Activated CD4-positive, alpha-beta T cell treated with anti-CD3 and anti-CD28 coated beads, Interleukin-2, Interleukin-4, amounts not matched to agents 100 ng/mL and 50 ng/mL, durations not matched to agents 16 hours and 8 hours (primary cell): ENCODE results near the gene PIP5K1C.

Experiments used
- DNase-seq: peaks from one replicate; pipeline ENCODE4 v3.0.0-alpha.2; 2020; ENCODE audit warnings: low spot score

Gene PIP5K1C

DNA sequence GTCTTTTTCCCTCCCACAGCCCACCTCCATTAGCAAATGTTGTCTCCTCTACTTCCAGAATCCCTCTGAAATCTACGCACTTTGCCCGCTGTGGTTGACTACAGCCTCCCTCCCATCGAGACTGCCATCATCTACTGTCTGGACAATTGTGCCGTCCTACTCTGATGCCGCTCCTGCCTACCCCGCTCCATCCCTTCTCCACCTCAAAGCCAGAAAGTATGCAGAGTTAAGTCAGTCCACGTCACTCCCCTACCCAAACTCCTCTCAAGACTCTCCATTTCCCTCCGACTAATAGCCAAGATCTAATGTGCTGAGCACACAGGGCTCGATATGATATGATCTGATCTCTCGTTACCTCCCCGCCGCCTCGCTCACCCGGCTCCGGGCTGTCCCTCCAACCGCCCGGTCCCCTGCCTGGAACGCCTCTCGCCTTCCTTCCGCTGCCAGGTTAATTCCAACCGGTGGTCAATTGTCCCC, 74.2 kb downstream of the PIP5K1C start:
- DNase-seq, result no peak

DNA sequence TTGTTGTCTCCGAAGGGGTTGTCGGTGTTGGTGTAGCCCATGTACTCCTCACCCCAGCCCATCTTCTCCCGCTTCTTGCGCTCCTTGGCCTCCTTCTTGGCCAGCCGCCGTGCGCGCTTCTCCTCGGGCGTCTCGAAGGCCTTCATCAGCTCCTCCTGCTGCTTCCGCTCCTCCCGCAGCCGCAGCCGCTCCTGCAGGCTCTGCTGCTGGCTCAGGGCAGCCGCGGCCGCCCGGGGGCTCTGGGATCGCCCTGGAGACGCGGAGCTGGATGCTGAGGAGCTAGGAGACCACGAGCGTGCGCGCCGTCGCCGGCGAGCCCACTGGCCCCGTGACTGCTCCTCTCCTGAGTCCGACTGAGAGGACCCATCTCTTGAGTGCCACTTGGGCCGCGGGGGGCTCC, 76.6 kb downstream of the PIP5K1C start:
- no peak for DNase-seq

DNA sequence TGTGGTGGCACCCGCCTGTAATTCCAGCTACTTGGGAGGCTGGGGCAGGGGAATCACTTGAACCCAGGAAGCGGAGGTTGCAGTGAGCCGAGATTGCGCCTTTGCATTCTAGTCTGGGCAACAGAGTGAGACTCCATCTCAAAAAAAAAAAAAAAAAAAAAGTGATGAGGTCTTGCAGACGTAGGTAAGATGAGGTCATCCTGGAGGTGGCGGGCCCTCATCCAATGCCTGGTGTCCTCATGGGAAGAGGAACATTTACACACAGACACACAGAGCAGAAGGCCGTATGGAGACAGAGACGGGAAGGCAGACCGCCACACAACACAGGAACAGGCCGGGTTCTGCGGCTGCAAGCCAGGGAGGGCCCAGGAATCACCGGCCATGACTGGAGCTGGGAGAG, 78.0 kb downstream of the PIP5K1C start:
- no peak for DNase-seq

DNA sequence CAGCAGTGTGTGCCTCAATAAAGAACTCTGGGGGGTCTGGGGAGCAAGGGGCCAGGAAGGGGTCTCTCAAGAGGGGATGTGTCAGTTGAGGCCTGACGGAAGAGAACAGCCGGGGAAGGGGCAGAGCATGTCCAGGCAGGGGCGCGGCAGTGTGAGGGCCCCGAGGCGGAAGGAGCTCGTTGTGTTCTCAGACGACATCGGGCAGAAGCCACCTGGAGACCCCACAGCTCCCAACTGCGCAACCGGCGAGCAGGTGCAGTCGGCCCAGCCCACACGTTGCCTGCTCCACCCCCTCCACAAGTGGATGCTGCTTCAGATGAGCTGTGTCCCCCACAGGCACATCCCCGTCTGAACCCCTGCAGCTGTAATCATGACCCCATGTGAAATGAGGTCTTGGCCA, 78.6 kb downstream of the PIP5K1C start:
- DNase-seq, result no peak

DNA sequence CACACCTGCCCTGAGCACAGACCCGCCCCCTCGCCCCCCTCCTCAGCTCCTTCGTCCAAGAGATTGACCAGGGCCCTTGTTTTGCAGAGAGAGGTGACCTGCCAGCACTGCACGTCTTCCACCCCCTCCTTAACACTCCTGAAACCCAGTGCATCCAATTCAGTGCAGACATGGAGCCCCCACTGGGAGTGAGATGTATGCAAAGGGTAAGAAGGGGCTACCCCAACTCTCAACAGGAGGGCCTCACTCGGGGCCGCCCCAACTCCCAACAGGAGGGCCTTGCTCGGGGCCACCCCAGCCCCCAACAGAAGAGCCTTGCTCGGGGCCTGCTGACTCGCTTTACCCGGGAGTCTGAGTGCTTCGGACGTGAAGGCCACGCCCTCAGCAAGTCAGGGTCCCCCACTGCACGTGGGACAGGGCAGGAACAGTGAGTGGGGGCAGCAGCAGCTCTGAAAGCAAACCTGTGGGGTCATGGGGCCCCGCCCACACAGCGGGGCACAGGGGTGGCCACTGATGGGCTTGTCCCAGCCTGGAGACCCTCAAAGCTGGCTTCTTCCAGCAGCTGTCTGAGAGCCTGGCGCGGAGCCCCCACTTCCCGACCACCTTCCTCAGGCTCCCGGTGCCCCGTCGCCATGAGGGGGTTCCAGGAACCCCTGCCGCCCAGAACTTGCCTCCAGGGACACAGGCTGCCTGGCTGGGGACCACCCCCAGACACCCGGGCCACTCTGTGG, 79.3 kb downstream of the PIP5K1C start:
- DNase-seq, result no peak

DNA sequence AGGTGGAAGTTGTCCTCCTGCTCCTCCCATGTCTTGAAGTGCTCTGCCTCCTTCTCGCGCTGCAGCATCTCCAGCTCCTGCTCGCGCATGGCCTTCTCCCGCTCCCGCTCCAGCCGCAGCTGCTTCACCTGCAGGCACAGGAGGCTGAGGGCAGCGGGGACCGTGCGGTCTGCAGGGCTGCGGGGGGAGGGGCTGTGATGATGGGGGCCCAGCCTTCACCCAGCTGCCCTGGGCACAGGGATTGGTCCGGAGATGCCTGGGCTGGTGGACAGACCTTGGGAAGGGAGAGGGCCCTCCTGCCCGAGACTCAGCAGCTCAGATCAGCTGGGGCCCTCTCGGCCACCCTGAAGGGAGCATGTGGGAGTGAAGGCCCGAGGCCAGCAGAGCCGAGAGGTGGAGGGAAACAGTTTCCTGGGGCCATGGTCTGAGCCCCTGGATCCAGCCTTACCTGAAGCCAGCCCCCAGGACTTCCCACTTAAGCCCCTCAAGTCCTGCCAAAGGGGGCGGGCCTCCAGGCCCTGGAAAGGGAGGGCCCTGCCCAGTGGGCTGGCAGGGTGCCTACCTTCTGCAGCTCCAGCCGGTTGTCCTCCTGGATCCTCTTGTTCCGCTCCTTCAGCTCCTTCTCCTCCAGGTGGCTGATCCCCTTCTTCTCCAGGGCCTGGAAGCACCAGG, 80.0 kb downstream of the PIP5K1C start:
- no peak for DNase-seq

DNA sequence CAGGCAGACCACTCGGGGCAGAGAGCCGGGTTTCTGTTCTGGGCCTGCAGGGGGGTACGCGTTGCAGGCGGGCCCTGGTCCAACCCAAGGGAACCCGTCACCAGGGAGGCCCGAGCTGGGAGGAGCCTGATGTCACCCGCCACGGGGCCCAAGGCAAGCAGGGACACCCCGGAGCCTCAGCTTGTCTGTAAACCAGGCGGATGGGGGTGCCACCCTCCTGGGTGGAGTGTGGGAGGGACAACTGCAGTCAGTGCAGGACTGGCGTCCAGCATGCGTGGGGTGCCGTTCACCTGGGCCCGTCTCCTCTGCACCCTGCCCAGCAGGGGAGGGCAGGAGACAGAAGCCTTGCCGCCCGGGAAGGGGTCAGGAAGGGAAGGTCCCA, 80.6 kb downstream of the PIP5K1C start:
- no peak for DNase-seq

DNA sequence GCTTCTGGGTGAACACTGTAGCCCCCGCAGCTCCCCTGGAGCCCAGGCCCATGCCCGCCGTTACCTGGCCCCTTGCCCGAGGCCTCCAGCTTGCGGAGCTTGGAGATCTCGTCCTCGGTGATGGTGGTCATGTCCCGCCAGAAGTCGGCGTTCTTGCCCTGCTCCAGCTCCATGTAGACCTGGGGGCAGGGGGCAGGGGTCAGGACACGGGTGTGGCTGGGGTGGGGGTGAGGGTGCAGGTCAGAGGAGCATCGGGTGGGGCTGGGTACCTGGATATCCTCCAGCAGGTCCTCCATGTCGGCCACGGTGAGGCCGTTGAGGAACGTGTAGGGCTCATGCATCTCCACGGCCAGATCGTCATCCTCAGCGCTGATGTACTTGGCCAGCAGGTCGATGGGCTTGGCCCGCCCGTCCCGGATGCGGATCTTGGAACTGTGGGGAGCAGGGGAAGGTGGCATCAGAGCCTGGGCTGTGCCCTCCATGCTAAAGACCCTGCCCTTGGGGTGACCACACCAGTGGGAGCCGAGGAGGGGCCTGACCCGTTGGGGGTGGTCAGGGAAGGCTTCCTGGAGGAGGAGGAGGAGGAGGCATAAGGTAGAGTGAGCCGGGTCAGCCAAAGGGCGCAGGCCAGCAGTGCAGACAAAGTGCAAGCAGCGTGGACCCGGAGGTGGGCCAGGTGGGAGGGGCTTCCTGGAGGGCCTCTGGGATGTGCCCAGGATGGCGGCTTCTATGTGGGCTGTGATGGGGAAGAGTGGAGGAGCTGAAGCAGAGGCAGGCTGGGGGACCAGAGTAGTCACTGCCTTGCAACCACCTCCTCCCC, 81.2 kb downstream of the PIP5K1C start:
- DNase-seq, result no peak

DNA sequence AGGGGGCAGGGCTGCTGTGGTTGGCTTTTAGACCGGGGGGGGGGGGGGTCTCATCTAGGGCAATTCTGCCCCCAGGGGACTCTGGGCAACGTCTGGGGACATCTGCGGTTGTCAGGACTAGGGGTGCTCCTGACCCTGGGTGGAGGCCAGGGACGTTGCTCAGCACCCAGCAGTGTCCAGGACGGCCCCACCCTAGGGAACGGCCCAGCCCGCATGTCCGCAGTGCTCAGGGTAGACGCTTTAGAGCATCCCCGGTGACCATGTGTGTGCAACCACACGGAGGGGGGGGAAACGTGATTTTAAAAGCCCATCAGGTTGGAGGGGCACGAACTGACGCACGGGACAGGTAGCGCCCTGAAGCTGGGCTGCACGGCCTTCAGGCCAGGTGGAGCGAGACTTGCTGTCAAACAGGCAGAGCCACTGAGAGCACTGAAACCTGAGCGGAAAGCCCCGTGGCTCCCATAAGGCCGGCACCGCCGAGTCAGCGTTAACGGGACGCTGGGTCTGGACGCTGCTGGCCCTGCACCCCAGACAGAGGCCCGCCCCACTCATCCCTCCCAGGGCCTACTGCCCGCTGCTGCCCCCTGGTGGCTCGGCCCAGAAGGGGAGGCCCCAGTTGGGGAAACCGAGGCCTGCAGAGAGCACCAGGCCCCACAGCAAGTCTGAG, 82.0 kb downstream of the PIP5K1C start:
- DNase-seq, result no peak

DNA sequence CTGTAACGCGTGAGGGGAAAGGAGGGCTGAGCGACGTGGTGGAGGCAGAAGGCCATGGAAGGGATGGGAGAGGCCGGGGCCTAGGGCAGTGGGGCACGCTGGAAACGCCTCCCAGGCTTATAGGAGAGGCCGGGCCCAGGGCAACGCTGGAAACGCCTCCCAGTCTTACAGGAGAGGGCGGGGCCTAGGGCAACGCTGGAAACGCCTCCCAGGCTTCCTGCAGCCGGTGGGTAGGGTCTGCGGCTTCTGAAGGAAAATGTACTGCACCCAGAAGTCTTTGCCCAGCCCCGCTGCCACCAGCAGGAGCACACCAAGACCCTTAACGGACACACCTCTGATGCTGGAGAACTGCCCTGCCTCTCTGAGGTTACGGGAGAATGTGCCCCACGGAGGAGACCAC, 82.8 kb downstream of the PIP5K1C start:
- no peak for DNase-seq

DNA sequence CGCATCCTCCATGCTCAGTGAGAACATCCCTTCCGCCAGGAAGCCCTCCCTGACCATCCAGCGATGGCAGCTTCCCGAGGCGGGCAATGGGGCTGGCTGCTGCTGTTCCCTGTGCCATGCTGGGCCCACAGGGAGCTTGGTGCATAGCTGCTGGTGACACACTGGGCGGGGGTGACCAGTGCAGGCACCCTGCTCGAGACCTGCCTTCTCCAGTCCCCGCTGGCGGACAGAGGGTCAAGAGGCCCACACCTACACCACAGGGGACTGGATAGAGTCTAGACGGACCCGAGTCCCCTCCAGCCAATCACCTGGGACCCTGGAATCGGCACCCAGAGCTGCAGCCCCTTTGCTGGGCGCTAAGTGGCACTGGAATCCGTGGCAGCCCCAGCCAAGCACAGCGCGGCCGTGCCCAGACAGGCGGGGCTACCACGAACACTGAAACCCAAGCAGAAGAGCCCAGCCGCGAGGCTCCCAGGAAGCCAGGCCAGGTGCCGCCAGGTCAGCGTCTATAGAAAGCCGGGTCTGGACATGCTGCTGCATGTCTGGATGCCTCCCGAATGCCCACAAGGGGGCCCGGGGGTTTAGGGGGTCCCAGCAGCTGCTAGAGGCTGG, 84.6 kb downstream of the PIP5K1C start:
- DNase-seq, result no peak

DNA sequence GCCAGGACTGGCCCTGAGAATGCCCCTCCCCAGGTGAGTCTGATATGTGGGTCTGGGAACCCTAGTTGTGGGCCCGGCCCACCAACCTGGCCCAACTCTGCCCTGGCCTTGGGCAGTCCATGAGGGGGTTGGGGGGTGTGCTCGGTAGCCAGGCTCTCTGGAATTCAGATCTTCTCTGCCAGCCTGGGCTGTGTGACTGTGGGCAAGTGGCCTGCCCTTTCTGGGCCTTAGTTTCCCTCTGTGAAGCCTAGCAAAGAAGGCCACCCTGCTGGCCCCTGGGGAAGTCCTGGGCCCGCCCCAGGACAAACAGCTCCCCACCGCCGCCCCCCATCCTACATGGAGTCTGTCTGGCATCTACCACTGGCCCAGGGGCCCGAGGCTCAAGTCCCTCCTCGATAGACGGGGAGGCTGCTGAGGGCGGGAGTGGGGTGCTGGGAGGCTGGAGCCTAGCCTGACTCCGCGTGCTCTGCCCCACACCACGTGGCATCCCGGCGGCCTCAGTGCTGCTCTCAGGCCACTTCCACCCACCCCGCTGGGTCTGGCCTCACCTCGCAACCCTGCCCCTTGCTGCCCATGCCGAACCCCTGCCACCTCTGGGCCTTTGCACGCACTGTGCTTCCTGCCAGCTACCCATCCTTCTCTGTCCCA, 85.3 kb downstream of the PIP5K1C start:
- DNase-seq, result no peak

DNA sequence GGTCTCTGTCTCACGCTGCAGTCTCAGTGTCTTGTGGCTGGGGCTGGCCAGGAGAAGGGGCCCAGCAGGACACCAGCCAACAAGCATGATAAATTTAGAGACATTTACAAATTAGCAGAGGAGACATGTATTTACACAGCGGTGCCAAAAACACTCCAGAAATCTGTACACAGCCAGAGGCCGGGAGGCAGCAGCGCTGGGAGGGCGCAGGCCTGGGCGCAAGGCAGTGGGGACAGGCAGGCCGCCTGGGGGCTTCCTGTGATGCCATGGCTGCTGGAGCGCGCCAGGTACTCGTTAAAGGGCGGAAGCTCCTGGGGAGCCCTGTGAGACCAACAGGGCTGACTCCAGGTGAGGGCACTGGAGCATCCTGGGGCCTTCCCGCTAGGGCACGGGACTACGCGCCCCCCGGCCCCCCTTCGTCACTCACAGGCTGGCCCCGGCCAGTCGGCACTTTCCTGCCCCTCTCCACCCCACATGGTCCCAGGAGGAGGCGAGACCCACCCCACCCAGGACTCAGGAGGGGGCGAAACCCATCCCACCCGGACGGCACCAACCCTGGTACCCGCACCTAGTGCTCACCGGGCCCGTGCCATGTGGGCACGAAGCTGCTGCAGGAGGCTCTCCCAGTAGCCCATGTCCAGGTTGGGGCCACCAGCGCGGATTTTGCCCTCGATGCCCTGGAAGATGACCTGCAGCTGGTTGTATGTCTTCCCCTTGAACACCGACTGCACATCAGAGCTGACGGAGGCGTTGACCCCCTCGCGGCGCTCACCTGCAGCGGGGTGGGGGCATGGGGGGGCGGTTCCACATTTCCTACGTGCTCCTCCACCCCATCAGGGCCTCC, 86.2 kb downstream of the PIP5K1C start:
- no peak for DNase-seq

DNA sequence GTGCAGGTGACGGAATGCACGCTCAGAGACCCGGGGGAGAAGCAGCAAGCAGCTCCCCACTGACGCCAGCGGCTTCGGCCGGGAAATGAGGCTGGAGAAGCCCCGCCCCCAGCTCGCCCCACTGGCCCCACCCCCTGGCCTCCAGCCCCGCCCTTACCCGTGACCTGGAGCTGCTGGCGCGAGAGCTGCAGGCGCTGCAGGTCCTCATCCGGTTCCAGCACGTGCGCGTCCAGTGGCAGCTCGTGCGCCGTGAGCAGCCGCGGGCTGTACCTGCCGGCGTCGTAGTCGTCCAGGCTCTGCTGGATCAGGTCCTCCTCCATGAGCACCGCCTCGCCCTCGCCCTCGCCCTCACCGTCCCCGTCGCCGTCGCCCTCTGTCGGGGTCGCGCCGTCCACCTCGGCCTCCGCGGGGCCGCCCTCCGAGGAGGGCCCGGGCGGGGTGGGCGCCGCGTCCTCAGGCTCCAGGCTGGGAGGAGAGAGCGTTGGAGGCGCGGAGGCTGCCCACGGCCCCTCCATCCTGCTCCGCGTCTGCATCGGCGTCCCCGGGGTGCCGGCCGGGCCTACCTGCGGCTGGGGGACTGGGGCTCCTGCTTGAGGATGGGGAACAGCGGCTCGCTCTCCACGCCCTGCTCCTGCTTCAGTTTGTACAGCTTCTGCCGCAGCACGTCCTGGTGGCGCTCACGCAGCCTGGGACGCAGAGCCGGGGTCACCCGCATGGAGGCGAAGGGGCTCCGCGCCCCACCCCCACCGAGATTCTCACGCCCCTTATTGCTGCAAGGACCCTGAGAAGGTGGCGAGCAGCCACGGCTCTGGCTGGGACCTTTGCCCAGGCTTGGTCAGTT, 87.1 kb downstream of the PIP5K1C start:
- no peak for DNase-seq

DNA sequence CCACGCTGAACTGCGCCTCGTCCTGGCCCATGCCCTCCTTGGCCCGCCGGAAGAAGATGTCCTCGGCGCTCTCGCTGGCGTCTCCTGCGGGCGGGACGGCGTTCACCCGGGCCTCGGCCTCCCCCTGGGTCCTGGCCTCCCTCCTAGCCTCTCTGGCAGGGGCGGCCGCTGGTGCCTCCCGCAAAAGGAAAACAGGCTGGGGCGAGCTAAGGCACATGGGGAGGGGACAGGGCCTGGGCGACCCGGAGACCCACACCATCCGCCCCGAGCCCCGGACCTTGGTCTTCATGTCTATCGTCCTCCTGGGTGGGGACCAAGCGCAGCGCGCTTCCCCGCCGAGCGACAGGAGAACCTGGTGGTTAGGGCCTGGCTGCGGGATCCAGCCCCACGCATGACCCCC, 87.9 kb downstream of the PIP5K1C start:
- DNase-seq, result no peak

DNA sequence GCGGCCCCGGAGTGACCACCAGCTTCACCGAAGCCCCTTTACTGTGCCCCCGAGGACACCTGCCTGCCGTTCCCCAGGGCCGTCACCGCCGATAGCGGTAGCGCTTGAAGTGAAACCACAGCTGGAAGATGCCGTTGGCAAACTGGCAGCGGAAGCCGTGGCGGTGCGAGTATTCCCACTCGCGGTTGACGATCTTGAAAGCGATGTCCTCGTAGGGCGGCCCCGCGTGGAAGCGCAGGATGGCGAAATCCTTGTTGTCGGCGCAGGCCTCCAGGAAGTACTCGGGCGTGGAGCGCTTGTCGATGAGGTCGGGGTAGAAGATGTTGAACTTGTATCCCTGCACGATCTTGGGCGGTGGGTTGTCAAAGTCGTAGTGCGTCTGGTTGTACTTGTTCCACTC, 88.4 kb downstream of the PIP5K1C start:
- no peak for DNase-seq

DNA sequence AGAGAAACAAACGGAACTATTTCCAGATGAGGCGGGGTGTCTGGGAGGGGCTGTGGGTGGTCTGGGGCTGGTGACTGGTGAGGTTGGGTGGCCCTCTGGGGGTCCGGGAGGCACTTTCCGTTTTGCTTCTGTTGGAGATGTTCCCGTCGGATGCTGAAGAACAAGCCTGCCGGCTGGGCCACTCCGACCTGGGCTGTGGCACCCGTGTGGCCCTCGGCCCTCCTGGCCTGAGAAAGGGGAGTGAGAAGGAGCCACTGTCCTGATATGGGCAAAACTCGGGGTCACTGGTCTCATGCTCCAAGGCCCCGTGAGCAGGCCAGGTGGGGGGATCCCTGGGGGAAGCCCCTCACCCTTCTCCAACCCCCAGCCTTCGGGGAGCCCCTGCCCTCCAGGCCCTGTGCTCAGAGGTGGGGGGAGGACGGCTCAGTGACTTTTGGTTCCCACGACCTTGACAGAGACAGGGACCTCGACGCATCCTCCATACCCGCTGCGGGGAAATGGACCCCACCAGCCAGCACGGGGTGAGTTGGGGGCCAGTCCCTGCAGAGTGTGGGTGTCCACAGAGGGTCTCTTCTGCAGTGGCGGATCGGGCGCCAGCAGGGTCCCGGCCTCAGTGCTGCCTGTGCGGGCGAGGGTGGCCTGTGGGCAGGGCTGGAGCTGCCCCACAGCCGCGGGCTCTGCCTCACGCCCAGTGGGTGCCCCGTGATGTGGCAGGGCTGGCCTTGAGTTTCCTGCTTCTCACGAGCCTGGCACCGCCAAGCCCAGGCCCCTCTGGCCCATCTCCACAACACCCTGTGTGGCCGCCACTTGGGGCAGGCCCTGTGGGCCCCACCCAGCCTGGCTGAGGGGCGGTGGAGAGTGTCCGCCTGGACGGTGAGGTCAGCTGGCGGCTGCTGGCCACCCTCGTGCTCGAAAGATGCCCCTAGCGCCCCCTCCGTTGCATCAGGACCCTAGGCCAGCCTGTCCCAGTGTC, 89.2 kb downstream of the PIP5K1C start:
- no peak for DNase-seq
